HepG2 (cell line): ENCODE measurements around the gene TBR1. TPM values are rescaled to one million over a fixed set of nuclear protein-coding genes. Genes with fewer than 3 reads are reported as not detected.

Source experiments
- ATF7 ChIP-seq, 2 experiments: fragments of 450-650 bp in 1 of 2; sonication (generic) in 1 of 2; formaldehyde crosslinking in 1 of 2; IDR thresholded peaks; 2 replicates each; pipeline versions ENCODE4 v1.4.0 to v1.6.1; 2016 to 2020; ENCODE audit warnings: antibody characterized with exemption in 1 of 2, mild to moderate bottlenecking in 1 of 2, missing genetic modification reagents in 1 of 2
- NR2F6 ChIP-seq, 2 experiments: IDR thresholded peaks; 2 replicates each; pipeline ENCODE4 v1.6.1; 2016; ENCODE audit warnings: antibody characterized with exemption in 1 of 2, mild to moderate bottlenecking in 1 of 2
- RBM39 ChIP-seq: fragments of 200-400 bp; formaldehyde crosslinking; IDR thresholded peaks from one replicate; pipeline ENCODE4 v1.6.1; 2018; ENCODE audit warnings: antibody characterized with exemption, mild to moderate bottlenecking, low read depth, low read length; ENCODE audit not compliant: poor library complexity, severe bottlenecking
- RNF2 ChIP-seq: fragments of 450-650 bp; conservative IDR thresholded peaks from 2 replicates; pipeline ENCODE4 v1.6.1; 2016; ENCODE audit warnings: low read depth
- SRSF9 ChIP-seq: fragments of 200-400 bp; formaldehyde crosslinking; IDR thresholded peaks from 2 replicates; pipeline ENCODE4 v1.6.1; 2018; ENCODE audit warnings: borderline replicate concordance, mild to moderate bottlenecking, low read depth, low read length; ENCODE audit not compliant: insufficient read depth, poor library complexity, severe bottlenecking
- YY1 ChIP-seq: IDR thresholded peaks from 2 replicates; pipeline ENCODE4 v1.6.1; 2011; ENCODE audit warnings: low read length, low read depth, moderate library complexity, mild to moderate bottlenecking; ENCODE audit not compliant: insufficient read depth, insufficient replicate concordance
- ZNF530 ChIP-seq: sonication (generic); formaldehyde crosslinking; IDR thresholded peaks from 2 replicates; pipeline ENCODE4 v1.5.0; 2020; ENCODE audit warnings: low read depth, mild to moderate bottlenecking, missing genetic modification reagents
- ZNF556 ChIP-seq: sonication (generic); formaldehyde crosslinking; IDR thresholded peaks from 2 replicates; pipeline ENCODE4 v1.4.0; 2020; ENCODE audit warnings: mild to moderate bottlenecking, missing genetic modification reagents, borderline replicate concordance
- polyA plus RNA-seq, 8 experiments: library from polyadenylated mRNA; depleted of rRNA in 3 of 8; stranded (reverse) in 7 of 8; unstranded in 1 of 8; fragments of >200 nt; fragmentation: Illumina TruSeq in 4 of 8; extraction: Trizol in 4 of 8; gene quantifications; 2 replicates each; pipeline versions ENCODE4 v1.2.1 to v1.2.3, GENCODE V29; 2011 to 2016; ENCODE audit warnings: low read depth in 4 of 8, missing spikeins in 1 of 8, mixed read lengths in 1 of 8; ENCODE audit not compliant: insufficient read depth in 1 of 8
- total RNA-seq, 5 experiments: library from RNA; depleted of rRNA; stranded (reverse); fragments of >200 nt; fragmentation: Illumina TruSeq; extraction: Trizol; gene quantifications; 2 replicates each; pipeline ENCODE4 v1.2.3, GENCODE V29; 2016; ENCODE audit warnings: low read depth in 1 of 5
- TF ChIP-seq, protein P1 (sequence below): sonication (generic); formaldehyde crosslinking; IDR thresholded peaks from 2 replicates; pipeline ENCODE4 v1.5.0; 2020; ENCODE audit warnings: mild to moderate bottlenecking, missing genetic modification reagents, borderline replicate concordance
- TF ChIP-seq, protein P2 (sequence below): IDR thresholded peaks from 2 replicates; pipeline ENCODE4 v1.6.1; 2016; ENCODE audit warnings: low read depth
- TF ChIP-seq, protein P3 (sequence below): sonication (generic); formaldehyde crosslinking; IDR thresholded peaks from 2 replicates; pipeline ENCODE4 v1.5.1; 2020; ENCODE audit warnings: missing genetic modification reagents, mild to moderate bottlenecking, borderline replicate concordance
- TF ChIP-seq, protein P4 (sequence below): IDR thresholded peaks from 2 replicates; pipeline ENCODE4 v1.6.1; 2016; ENCODE audit warnings: missing compliant biosample characterization, missing genetic modification reagents, borderline replicate concordance
- TF ChIP-seq, protein P5 (sequence below): sonication (generic); formaldehyde crosslinking; IDR thresholded peaks from 2 replicates; pipeline ENCODE4 v1.4.0; 2020; ENCODE audit warnings: missing genetic modification reagents

Gene TBR1
- total and polyA plus RNA-seq, 2 of the 13 experiments (the other 11 are each of a cell fraction or from before 2014, with no cell fraction given), result not detected

DNA sequence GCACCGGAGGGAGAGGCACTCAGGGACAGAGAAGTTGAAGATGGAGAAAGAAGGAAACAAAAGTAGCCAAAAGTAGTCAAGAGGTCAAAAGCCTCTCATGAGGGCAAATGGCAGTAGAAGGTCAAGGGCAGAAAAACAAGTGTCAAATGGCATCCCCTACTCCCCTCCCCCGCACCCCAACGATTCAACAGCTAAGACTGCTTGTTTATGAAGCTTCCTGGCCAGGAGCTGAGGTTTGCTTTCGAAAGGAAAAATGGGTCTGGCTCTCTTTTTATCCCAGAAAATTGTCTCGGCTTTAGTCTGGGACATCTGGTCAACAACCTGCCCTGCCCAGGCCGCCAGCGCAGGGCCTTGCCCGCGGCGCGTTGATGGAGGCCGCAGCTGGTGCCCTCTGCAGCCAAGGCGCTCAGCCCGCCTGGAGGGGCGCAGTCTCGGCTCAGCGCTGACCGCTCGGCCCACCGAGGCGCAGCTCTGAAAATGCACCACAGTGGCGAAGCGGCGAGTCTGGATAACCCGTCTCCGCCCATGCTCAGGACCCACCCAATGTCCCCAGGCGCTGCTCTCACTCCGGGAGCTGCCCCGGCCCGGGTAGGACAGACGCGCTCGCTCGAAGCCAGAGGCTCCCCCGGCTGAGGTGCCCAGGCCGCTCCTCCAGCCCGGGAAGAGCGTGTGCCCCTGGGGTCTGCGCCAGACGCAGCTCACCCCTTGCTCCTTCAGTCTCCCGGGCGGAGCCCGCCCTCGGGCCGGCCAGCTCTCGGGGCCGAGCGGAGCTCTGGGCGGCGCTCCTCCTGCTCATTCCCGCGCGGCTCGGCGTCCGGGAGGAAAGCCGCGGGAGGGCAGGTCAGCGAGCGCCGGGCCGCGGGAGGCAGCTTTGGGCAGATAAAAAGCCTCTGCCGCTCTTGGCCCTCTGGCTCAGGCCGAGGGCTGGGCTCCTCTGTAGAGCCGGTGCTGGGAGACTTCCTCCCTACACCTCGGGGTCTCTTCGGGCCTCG, 1.8 kb upstream of the TBR1 start (continued):
- TF ChIP-seq, protein P1, sequence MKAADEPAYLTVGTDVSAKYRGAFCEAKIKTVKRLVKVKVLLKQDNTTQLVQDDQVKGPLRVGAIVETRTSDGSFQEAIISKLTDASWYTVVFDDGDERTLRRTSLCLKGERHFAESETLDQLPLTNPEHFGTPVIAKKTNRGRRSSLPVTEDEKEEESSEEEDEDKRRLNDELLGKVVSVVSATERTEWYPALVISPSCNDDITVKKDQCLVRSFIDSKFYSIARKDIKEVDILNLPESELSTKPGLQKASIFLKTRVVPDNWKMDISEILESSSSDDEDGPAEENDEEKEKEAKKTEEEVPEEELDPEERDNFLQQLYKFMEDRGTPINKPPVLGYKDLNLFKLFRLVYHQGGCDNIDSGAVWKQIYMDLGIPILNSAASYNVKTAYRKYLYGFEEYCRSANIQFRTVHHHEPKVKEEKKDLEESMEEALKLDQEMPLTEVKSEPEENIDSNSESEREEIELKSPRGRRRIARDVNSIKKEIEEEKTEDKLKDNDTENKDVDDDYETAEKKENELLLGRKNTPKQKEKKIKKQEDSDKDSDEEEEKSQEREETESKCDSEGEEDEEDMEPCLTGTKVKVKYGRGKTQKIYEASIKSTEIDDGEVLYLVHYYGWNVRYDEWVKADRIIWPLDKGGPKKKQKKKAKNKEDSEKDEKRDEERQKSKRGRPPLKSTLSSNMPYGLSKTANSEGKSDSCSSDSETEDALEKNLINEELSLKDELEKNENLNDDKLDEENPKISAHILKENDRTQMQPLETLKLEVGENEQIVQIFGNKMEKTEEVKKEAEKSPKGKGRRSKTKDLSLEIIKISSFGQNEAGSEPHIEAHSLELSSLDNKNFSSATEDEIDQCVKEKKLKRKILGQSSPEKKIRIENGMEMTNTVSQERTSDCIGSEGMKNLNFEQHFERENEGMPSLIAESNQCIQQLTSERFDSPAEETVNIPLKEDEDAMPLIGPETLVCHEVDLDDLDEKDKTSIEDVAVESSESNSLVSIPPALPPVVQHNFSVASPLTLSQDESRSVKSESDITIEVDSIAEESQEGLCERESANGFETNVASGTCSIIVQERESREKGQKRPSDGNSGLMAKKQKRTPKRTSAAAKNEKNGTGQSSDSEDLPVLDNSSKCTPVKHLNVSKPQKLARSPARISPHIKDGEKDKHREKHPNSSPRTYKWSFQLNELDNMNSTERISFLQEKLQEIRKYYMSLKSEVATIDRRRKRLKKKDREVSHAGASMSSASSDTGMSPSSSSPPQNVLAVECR (CRISPR knock-in tag), result peak; percentile 37; the same call in 1 of the 2 replicates
- TF ChIP-seq, protein P2, sequence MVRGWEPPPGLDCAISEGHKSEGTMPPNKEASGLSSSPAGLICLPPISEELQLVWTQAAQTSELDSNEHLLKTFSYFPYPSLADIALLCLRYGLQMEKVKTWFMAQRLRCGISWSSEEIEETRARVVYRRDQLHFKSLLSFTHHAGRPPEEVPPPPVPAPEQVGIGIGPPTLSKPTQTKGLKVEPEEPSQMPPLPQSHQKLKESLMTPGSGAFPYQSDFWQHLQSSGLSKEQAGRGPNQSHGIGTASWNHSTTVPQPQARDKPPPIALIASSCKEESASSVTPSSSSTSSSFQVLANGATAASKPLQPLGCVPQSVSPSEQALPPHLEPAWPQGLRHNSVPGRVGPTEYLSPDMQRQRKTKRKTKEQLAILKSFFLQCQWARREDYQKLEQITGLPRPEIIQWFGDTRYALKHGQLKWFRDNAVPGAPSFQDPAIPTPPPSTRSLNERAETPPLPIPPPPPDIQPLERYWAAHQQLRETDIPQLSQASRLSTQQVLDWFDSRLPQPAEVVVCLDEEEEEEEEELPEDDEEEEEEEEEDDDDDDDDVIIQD, result no peak
- TF ChIP-seq, protein P3, sequence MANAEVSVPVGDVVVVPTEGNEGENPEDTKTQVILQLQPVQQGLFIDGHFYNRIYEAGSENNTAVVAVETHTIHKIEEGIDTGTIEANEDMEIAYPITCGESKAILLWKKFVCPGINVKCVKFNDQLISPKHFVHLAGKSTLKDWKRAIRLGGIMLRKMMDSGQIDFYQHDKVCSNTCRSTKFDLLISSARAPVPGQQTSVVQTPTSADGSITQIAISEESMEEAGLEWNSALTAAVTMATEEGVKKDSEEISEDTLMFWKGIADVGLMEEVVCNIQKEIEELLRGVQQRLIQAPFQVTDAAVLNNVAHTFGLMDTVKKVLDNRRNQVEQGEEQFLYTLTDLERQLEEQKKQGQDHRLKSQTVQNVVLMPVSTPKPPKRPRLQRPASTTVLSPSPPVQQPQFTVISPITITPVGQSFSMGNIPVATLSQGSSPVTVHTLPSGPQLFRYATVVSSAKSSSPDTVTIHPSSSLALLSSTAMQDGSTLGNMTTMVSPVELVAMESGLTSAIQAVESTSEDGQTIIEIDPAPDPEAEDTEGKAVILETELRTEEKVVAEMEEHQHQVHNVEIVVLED (CRISPR knock-in tag), result peak; percentile 48; the same call in 1 of the 2 replicates
- TF ChIP-seq ZNF556 (peak; percentile 53; the same call in 1 of the 2 replicates), SRSF9 (no peak), RNF2 (peak; percentile 69; the same call in 1 of the 2 replicates), RBM39 (no peak), NR2F6 (IDR thresholded peaks at IDR 0.05) (peak; percentile 46; the same call in 1 of the 2 replicates), NR2F6 (CRISPR knock-in tag; IDR thresholded peaks at IDR 0.05) (0 out of 2 replicates have a peak, but pooled peaks have one; percentile 8), ATF7 (IDR thresholded peaks at IDR 0.05) (no peak), ATF7 (CRISPR knock-in tag; IDR thresholded peaks at IDR 0.05) (0 out of 2 replicates have a peak, but pooled peaks have one; percentile 22), ZNF530 (CRISPR knock-in tag) (no peak), YY1 (no peak)
- TF ChIP-seq, protein P4, sequence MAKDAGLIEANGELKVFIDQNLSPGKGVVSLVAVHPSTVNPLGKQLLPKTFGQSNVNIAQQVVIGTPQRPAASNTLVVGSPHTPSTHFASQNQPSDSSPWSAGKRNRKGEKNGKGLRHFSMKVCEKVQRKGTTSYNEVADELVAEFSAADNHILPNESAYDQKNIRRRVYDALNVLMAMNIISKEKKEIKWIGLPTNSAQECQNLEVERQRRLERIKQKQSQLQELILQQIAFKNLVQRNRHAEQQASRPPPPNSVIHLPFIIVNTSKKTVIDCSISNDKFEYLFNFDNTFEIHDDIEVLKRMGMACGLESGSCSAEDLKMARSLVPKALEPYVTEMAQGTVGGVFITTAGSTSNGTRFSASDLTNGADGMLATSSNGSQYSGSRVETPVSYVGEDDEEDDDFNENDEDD (CRISPR knock-in tag), result peak; percentile 86; the same call in 1 of the 2 replicates
- TF ChIP-seq, protein P5, sequence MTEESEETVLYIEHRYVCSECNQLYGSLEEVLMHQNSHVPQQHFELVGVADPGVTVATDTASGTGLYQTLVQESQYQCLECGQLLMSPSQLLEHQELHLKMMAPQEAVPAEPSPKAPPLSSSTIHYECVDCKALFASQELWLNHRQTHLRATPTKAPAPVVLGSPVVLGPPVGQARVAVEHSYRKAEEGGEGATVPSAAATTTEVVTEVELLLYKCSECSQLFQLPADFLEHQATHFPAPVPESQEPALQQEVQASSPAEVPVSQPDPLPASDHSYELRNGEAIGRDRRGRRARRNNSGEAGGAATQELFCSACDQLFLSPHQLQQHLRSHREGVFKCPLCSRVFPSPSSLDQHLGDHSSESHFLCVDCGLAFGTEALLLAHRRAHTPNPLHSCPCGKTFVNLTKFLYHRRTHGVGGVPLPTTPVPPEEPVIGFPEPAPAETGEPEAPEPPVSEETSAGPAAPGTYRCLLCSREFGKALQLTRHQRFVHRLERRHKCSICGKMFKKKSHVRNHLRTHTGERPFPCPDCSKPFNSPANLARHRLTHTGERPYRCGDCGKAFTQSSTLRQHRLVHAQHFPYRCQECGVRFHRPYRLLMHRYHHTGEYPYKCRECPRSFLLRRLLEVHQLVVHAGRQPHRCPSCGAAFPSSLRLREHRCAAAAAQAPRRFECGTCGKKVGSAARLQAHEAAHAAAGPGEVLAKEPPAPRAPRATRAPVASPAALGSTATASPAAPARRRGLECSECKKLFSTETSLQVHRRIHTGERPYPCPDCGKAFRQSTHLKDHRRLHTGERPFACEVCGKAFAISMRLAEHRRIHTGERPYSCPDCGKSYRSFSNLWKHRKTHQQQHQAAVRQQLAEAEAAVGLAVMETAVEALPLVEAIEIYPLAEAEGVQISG (CRISPR knock-in tag), result peak; percentile 62
